Measurements from ENCODE around the gene KLHL28. TPM values are rescaled to one million over a fixed set of nuclear protein-coding genes. Genes with fewer than 3 reads are reported as not detected.
"Not testable (repeated sequence)": the region's sequence is repeated elsewhere in the genome, so short reads cannot be mapped to it uniquely, and the experiment has no call there.

Gene KLHL28
- total RNA-seq, 1 experiment from 2014 or later: 4.7 TPM

GRCh38 chr14:44895716-44896115 lies 66.0 kb downstream of the KLHL28 start:
- H3K9me3 ChIP-seq: no peaks in the 10 kb centered on the region
- intact Hi-C loops (cut with micrococcal nuclease; ENCODE audit: unreplicated experiment): loop anchor here (5.0 kb wide), 1 partner anchor 357 kb away; the partner anchor contains the start of gene MIS18BP1
- H3K36me3 ChIP-seq (ENCODE audit: control insufficient read depth, insufficient read depth, low read length): no peaks in the 10 kb centered on the region
- no peak overlapping the region for H3K4me3 ChIP-seq (ENCODE audit: low read depth, low read length)
- BruUV-seq (replicated peaks): no TSS peak
- Mint-ChIP-seq H3K4me3 (ENCODE audit: unreplicated experiment) (no peak overlapping the region), H3K9me3 (ENCODE audit: unreplicated experiment) (no peaks in the 10 kb centered on the region), H3K27ac (ENCODE audit: unreplicated experiment) (no peak overlapping the region), H3K27me3 (ENCODE audit: insufficient read depth, unreplicated experiment) (no peaks in the 10 kb centered on the region), H3K4me1 (ENCODE audit: low read depth, unreplicated experiment) (no peaks in the 10 kb centered on the region), H3K36me3 (ENCODE audit: insufficient read depth, unreplicated experiment) (peaks cover 5% of the 10 kb centered on the region)
- no peak for TF ChIP-seq CTCF (IDR thresholded peaks at IDR 0.05; ENCODE audit: insufficient read depth in 1 of 2, low read depth in 1 of 2, low read length in 1 of 2, severe bottlenecking in 1 of 2, unreplicated experiment in 1 of 2)
- no peaks in the 10 kb centered on the region for H3K27me3 ChIP-seq (replicated peaks; ENCODE audit: control insufficient read depth, insufficient read depth, low read length)
- DNase-seq: no peak
- 0 out of 2 replicates have a peak, but pooled peaks cover 3% of the 10 kb centered on the region for H3K4me1 ChIP-seq
- ChIA-PET CTCF (no interaction called here), POLR2A (no interaction called here)

GRCh38 chr14:44893535-44893934 lies 68.2 kb downstream of the KLHL28 start:
- no peak for DNase-seq
- Mint-ChIP-seq H3K27me3 (ENCODE audit: insufficient read depth, unreplicated experiment) (no peaks in the 10 kb centered on the region), H3K36me3 (ENCODE audit: insufficient read depth, unreplicated experiment) (peaks cover 5% of the 10 kb centered on the region), H3K9me3 (ENCODE audit: unreplicated experiment) (no peaks in the 10 kb centered on the region), H3K4me3 (ENCODE audit: unreplicated experiment) (no peak overlapping the region), H3K27ac (ENCODE audit: unreplicated experiment) (no peak overlapping the region), H3K4me1 (ENCODE audit: low read depth, unreplicated experiment) (no peaks in the 10 kb centered on the region)
- intact Hi-C loops (cut with micrococcal nuclease; ENCODE audit: unreplicated experiment): no loop called here
- Histone ChIP-seq H3K9me3 (no peaks in the 10 kb centered on the region), H3K4me1 (0 out of 2 replicates have a peak, but pooled peaks cover 3% of the 10 kb centered on the region), H3K27me3 (replicated peaks; ENCODE audit: control insufficient read depth, insufficient read depth, low read length) (no peaks in the 10 kb centered on the region), H3K4me3 (ENCODE audit: low read depth, low read length) (no peak overlapping the region), H3K36me3 (ENCODE audit: control insufficient read depth, insufficient read depth, low read length) (no peaks in the 10 kb centered on the region)
- no peak for TF ChIP-seq CTCF (IDR thresholded peaks at IDR 0.05; ENCODE audit: insufficient read depth in 1 of 2, low read depth in 1 of 2, low read length in 1 of 2, severe bottlenecking in 1 of 2, unreplicated experiment in 1 of 2)
- ChIA-PET CTCF (no interaction called here), POLR2A (no interaction called here)
- no TSS peak for BruUV-seq (replicated peaks)

- POLR2A ChIA-PET; H3K4me1 ChIP-seq; CTCF ChIA-PET; H3K36me3 ChIP-seq (ENCODE audit: control insufficient read depth, insufficient read depth, low read length); H3K27ac Mint-ChIP-seq (ENCODE audit: unreplicated experiment); H3K9me3 ChIP-seq; H3K9me3 Mint-ChIP-seq (ENCODE audit: unreplicated experiment); H3K27me3 Mint-ChIP-seq (ENCODE audit: insufficient read depth, unreplicated experiment); H3K4me3 ChIP-seq (ENCODE audit: low read depth, low read length); intact Hi-C loops (cut with micrococcal nuclease; ENCODE audit: unreplicated experiment); H3K27me3 ChIP-seq (replicated peaks; ENCODE audit: control insufficient read depth, insufficient read depth, low read length); H3K36me3 Mint-ChIP-seq (ENCODE audit: insufficient read depth, unreplicated experiment); BruUV-seq (replicated peaks); DNase-seq; H3K4me3 Mint-ChIP-seq (ENCODE audit: unreplicated experiment); H3K4me1 Mint-ChIP-seq (ENCODE audit: low read depth, unreplicated experiment): not testable (repeated sequence)
Observed at GRCh38 chr14:44891726-44892372, 69.9 kb downstream of the KLHL28 start.

Data from Caco-2 (cell line).